Measurements from ENCODE around the gene CATSPERZ.

CATSPERZ gene

GRCh38 chr11:64285885-64286800 lies 14.0 kb upstream of the CATSPERZ start:
- peak; percentile 47 for DNase-seq (ENCODE audit: low spot score)

- DNase-seq (ENCODE audit: low spot score): no peak
These were observed 13.4 kb upstream of the CATSPERZ start for GRCh38 chr11:64286801-64287159.

GRCh38 chr11:64287676-64288352 lies 12.3 kb upstream of the CATSPERZ start:
- DNase-seq (ENCODE audit: low spot score): no peak

- DNase-seq (ENCODE audit: low spot score): no peak
These were observed 11.8 kb upstream of the CATSPERZ start for GRCh38 chr11:64288353-64288750.

- no peak for DNase-seq (ENCODE audit: low spot score)
These were observed 11.1 kb upstream of the CATSPERZ start for GRCh38 chr11:64289002-64289564.

GRCh38 chr11:64290352-64291261 lies 9.6 kb upstream of the CATSPERZ start:
- no peak for DNase-seq (ENCODE audit: low spot score)

GRCh38 chr11:64291262-64291751 lies 8.9 kb upstream of the CATSPERZ start, which contains the start of gene KCNK4:
KCNK4 (plus strand) TSS chr11:64291302; CDS start chr11:64293019, 1,717 bp downstream.
- no peak for DNase-seq (ENCODE audit: low spot score)

- no peak for DNase-seq (ENCODE audit: low spot score)
These were observed 8.3 kb upstream of the CATSPERZ start for GRCh38 chr11:64291752-64292459.

GRCh38 chr11:64292460-64293254 lies 7.5 kb upstream of the CATSPERZ start:
- no peak for DNase-seq (ENCODE audit: low spot score)

- DNase-seq (ENCODE audit: low spot score): no peak
These were observed 5.4 kb upstream of the CATSPERZ start for GRCh38 chr11:64294774-64295173.

- no peak for DNase-seq (ENCODE audit: low spot score)
These were observed 4.4 kb upstream of the CATSPERZ start for GRCh38 chr11:64295760-64296159.

- DNase-seq (ENCODE audit: low spot score): no peak
These were observed 3.9 kb upstream of the CATSPERZ start for GRCh38 chr11:64296236-64296635.

- no peak for DNase-seq (ENCODE audit: low spot score)
These were observed 3.1 kb upstream of the CATSPERZ start for GRCh38 chr11:64296830-64297698.

GRCh38 chr11:64297699-64298358 lies 2.3 kb upstream of the CATSPERZ start:
- no peak for DNase-seq (ENCODE audit: low spot score)

- no peak for DNase-seq (ENCODE audit: low spot score)
These were observed 952 bp upstream of the CATSPERZ start for GRCh38 chr11:64298966-64299846.

GRCh38 chr11:64303109-64304031 lies 3.2 kb downstream of the CATSPERZ start:
- no peak for DNase-seq (ENCODE audit: low spot score)

GRCh38 chr11:64304032-64304315 lies 3.8 kb downstream of the CATSPERZ start:
- no peak for DNase-seq (ENCODE audit: low spot score)

Measured in RKO (cell line).